Non-pigmented ciliary epithelial cell (primary cell): Measurements from ENCODE around the gene HELZ.
"Not testable (repeated sequence)": the region's sequence is repeated elsewhere in the genome, so short reads cannot be mapped to it uniquely, and the experiment has no call there.

Source experiments
- DNase-seq: peaks from one replicate; pipeline ENCODE4 v3.0.0-alpha.2; 2010; ENCODE audit warnings: low read depth

Gene HELZ

DNA sequence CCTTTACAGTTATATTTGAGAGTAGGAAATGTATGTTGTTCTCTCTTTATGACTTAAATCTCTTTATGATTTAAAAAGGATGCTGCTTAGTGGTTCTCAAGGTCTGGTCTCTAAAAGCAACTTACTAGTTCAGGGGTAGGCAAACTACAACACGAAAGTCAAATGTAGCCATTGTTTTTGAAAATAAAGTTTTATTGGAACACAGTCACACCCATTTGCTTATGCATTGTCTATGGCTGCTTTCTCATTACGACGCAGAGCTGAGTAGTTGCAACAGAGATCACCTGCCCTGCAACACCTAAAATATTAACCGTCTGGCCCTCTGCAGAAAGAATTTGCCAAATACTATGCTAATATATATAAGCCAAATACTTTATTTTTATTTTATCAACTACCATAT is 58.2 kb downstream of the HELZ start:
- no peak for DNase-seq

DNA sequence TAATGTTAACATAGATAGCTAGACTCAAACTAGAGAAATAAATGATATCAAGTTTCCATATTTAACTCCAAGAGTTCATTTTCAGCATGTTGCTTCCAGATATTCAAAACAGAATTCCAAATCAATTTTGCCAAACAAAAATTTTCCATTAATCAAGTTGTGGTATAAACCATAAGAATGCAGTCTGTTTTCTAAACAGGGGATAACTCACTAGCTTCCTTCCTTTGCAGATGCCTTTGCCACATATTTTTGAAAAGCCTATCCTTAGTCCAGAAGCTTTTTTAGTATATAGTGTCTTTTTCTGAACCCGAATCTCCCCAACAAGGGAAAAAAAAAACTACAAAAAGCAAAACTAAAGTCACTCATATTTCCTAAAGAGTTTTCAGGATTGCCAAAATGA is 61.5 kb downstream of the HELZ start:
- no peak for DNase-seq

DNA sequence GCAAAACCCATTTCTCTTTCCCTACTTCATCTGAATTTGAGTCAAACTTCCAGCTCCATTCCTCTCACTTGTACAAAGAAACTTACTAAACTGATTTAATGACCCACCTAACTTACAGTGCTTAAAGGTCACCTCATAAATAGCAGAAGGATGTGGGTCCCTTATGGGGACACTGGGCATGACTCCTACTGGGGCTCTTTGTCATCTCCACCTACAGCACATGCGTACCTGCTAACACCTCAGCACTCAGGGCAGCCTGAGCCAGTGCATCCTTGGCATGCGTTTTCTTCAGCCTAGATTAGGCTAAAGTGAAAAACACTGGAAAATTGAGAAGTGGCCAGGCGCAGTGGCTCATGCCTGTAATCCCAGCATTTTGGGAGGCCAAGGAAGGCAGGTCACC is 63.2 kb downstream of the HELZ start:
- DNase-seq, result no peak

DNA sequence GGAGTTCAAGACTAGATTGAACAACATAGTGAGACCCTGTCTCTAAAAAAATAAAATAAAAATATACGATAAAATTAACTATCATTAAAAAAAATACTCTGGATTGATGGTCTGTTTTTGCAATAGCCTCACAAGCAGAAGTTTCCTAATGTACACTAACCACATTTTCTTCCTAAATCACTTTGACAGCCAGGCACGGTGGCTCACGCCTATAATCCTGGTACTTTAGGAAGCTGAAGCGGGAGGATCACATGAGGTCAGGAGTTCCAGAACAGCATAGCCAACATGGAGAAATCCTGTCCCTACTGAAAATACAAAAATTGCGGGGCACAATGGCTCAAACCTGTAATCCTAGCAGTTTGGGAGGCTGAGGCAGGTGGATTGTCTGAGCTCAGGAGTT is 64.7 kb downstream of the HELZ start:
- no peak for DNase-seq

DNA sequence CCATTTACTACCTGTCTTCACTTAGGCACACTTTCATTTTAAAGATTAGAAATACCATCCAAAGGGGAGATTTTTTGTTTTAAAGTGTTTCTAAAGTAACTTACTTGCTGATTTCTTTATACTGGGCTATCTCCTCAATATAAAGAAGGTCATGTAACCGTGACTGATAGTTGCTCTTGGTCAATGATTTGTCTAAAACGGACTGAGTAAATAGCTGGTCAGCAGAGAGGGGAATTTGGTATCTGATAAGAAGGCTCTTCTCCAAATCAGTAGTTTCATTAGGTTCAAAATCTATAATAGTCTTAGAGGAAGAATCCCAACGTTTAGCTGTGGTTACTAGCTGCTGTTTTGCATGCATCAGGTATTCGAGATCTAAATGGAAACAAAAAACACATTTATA is 66.4 kb downstream of the HELZ start:
- DNase-seq, result no peak

DNA sequence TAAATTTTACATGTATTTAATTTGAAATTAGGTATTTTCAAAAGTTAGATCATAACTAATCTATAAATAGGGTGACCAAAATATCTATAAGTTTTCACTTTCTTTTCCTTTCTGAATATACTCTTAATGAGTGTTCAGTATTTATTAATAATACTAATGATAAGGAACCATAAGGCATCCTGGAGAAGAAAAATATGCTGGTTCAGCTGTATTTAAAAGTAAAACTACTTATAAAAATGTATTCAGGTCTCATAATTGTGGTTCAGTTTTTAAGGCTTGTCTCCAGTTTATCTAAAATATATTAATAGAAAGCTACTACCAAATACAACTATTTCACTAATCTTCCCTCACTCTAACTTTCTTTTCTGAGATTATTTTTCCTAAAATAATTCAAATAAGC is 67.3 kb downstream of the HELZ start:
- DNase-seq, result no peak

DNA sequence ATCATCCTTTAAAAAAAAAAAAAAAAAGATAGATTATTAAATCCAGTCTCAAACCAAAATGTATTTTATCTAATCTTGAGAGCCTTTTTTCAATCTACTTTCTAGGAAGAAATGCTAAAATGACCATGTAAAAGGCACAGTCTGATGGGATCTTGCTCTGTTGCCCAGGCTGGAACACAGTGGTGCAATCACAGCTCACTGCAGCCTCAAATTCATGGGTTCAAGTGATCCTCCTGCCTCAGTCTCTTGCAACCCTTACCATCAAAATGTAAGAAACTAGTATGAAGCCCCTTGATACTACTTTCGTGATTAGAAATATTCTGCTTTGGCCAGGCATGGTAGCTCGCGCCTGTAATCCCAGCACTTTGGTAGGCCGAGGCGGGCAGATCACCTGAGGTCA is 70.8 kb downstream of the HELZ start:
- DNase-seq, result no peak

DNA sequence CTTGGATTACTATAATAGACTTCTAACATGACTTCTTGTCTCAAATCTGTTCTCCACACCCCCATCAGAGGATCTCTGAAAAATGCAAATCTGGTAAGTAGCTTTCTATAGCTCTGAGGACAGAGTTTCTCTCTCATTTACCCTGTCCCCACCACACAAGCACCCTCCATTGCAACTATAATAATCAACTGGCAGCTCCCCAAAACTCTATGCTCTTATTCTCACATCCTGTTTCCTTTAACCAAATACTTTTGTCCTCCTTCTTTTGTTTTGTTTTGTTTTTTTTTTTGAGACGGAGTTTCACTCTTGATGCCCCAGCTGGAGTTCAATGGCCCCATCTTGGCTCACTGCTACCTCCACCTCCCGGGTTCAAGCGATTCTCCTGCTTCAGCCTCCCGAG is 73.4 kb downstream of the HELZ start:
- DNase-seq, result no peak

DNA sequence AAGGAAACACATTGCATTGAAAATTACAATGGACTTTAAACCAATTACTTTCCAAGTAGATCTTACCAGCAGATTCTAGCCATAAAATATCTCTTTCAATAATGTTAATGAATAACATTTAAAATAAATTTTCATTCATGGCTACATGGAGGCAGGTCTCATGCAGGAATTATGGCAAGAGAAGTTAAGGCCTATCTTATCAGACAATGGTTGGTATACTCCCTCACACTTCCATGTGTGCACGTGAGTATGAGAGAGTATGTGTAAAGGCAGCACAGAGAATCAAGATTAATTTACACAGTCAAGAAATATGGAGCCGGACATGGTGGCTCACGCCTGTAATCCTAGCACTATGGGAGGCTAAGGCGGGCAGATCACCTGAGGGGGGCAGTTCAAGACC is 76.5 kb downstream of the HELZ start:
- DNase-seq, result no peak

DNA sequence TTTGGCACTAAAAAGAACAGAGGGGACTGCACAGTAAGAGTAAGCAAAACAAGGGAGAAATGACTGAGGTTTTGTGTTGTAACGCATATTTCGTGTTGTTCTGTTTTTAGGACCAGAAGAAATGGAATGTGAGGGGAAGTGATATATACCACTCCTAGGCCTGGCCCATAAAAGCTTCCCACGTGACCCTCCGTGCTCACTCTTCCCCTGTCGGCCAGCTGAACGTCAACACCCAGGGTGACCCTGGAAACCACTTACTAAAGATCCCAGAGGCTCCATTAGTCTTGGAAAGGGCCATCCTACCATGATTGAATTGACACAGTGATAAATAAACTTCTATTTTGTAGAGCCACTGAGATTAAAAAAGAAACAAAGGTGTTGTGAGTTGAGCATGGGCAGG is 79.8 kb downstream of the HELZ start:
- no peak for DNase-seq

DNA sequence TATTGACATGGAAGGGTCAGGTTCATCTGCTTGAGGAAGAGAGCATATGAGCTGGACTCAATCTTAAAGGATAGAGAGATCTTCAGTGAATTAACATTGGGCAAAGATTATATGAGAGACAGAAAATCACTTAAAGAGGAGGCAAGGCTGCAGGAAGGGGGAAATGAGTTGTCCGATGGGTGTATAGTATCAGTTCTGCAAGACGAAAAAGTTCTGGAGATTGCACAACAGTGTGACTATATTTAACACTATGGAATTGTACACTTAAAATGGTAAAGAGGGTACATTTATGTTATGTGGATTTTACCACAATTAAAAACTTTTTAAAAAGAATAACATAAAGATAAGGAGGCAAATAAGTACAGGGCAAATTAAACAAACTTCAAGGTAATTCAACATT is 80.7 kb downstream of the HELZ start:
- DNase-seq, result no peak

DNA sequence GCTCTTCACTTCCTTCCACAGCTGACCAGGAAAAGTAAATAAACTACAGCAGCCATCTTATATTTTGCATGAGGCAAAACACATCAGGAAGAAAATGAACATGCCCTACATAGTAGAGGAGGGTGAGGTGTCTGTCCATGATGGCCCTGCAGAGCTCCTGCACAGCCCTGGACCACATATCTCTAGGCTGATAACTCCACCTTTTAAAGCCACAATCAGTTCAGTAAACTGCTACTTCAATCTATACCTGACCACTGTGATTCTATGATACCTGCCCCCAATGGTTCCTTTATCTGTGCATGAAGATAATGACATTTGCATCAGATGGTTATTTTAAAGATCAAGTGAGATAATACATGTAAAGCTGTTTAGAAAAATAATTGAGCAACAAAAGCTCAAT is 82.2 kb downstream of the HELZ start:
- no peak for DNase-seq

DNA sequence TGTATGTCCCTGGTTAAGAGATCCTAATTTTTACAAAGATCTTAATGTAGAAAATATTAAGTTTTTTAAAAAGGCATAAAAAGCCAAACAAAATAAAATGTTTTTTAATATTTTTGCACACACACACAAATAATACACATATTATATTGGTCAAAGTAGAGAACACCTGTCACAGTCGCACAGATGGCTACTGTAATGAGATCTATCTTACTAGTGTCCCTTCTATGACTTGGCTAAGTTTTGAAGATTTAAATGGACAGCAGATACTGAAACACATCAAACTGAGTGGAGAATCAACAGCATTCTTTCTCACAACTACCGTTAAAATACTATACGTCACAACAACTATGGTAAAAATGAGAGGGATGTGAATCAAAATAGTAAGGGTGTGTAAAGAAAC is 83.4 kb downstream of the HELZ start:
- DNase-seq, result no peak

DNA sequence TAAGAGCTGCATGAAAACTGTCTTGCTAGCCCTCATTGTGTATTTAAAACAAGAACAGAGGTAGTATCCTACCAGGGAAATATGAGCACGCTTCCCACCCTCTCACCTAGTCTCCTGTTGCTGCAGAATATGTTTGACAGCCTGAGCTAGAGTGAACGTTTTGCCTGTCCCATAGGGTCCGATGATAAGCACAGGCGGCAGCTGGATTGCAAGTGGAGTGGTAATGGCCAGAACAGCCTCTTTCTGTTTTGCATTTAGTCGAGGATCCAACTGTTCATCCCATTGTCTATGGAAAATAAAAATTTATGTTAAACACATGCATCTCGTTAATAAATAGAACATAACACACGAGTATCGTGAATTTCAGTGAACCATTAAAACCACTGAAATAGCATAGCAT is 84.2 kb downstream of the HELZ start:
- DNase-seq, result no peak

DNA sequence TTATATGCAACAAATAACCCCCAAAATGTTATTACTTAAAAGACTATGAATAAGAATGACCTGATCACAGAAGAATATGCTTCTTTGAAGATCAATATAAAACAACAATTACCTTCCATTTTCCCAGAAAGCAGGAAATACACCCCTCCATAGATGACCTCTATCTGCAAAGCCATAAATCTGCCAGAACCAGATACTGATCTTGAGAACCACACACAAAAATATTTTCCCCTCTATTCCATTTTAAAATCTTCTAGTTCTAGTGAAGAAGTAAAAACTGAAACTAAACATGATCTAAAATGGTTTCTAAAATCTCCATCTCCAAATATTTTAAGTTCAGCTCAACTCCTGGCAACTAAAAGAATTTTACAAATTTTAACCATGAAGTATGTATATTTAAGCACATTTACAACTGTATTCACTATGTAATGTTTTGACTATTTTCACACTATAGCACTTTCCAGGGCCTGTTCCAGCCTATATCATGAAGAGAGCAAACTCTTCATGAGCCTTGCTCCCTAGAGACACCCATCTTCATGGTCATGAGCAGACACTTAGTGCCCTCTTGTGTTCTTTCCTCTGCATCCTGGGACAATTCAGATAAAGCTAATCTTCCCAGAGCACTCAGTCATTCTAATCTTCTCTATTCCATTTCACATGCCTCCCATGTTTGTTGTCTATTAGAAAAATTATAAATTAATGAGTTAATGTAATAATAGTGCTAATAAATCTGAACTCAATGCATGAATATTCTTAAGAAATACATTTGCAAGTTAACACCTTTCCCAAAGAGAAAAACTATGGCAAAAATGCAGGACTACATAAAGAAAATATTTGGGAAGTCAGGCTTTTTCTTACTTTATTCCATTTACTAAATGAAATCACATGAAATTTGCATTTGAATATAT is 87.0 kb downstream of the HELZ start:
- no peak for DNase-seq

DNA sequence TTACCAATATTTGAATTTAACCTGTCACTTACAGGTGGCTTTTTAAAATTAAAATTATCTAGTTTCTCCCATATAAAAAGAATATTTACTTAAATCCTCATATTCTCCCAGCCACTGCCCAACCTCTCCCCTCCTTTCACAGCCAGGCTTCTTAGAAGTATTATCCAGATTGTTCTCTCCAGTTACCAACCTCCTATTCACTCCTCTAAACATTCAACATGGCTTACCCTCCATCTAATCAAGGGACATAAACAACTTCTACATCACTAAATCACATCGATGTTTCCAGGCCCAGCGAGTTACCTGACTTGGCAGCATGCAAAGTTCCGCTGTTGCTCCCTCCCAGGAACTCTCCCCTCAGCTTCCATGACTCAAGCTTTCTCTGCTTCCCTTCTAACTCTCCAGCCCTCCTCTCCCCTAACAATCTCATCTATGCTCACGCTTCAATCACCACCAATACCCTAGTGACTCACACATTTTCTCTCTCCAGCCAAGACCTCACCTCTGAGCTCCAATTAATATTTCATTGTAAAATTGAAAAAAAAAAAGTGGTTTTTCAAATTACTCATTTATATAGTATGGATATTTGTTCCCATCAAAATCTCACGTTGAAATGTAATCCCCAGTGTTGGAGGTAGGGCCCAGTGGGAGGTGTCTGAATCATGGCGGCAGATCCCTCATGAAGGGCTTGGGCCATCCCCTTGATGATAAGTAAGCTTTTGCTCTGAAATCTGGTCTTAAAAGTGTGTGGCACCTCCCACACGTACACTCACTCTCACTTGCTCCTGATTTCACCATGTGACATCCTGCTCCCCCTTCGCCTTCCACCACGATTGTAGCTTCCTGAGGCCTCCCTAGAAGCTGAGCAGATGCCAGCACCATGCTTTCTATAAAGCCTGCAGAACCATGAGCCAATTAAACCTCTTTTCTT is 88.5 kb downstream of the HELZ start:
- peak; percentile 53 for DNase-seq

DNA sequence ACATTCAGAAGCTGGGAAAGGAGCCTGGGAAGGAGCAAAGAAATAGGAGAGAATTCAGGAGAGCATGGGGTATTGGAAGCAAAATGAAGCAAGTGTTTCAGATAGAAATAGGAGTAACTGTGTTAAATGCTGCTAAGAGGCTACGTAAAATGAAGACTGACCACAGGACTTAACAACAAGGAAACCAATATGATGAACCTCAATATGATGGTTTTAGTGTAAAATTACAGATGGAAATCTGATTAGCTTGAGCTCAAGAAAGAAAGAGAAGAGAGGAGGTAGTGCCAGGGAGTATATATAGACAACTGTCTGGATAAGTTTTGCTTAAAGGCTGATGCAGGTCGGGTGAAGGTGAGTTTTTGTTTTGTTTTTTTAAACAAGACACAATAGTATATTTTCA is 92.2 kb downstream of the HELZ start:
- no peak for DNase-seq

DNA sequence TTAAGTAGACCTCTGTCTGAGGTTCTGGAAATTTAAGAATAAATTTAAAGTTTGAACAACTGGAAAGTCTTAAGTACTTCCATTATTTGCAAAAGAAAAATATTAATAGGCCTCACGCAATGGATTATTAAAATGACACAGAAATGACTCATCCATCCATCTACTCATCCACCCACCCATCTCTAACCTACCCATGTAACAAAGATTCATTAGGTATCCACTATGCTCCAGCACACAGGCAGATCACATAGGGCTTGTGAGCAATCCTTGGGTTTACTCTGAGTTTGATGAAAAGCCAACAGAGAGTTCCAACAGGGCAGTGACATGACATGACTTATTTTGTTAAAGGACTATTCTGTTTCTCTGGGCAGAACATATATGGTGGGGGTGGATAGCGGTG is 93.3 kb downstream of the HELZ start:
- peak; percentile 62 for DNase-seq

DNA sequence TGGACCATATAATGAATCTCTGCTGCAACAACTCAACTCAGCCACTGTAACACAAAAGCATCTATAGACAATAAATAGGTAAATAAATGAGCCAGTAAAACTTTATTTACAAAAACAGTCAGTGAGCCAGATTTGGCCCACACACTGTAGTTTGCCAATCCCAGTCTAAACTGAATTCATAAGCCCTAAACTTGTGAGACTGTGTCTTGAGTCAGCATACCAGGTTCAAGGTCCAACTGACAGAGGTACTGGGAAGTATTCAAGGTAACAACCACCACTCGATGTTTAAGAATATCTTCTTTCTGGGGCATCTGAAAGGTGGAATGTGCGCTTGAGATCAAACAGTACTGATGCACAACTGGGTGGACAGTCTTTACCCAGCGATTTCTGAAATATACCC is 94.2 kb downstream of the HELZ start:
- no peak for DNase-seq

DNA sequence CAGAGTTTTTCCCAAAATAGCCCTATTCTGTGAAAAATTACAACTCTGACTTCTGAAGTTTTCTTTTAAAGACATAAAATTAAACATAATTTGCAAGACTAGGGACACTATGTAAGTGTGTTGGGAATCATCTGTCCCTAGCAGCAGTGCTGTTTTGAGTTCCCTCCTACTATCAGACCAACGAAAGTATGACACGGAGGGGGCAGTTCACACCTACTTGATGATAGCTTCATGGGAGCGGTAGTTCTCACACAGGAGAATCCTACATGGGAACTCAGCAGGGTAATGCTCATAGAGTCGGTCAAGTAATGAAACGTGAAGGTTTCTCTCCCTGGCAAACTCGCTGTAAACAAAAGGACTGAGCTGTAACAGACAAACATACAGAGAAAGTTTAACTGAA is 96.6 kb downstream of the HELZ start:
- DNase-seq, result no peak

DNA sequence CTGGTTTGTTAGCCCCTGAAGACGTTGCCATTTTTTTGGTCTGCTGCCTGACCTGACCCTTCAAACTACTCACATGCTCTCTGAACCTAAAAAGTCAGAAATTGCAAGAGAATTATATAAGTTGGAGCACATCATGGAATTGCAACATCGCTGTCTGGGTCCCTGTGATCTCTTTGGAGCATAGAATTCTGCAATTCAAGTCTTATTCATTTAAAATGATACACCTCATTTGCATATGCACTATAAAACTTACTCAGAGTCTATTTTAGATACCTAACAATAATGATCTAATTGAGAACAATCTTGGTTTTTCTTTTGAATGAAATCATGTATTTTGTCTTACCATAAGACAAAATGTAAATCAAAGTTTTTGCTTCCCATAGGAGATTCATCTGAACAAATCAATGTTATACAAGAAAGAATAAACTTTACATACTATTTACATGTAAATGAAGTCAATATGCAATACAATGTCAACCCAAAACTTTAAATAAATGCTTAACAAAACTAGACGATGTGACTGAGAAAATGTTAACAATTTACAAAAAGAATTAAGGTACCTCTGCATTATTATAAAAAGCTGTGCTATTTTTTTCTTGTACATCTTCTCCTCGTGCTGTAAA is 99.7 kb downstream of the HELZ start:
- no peak for DNase-seq

DNA sequence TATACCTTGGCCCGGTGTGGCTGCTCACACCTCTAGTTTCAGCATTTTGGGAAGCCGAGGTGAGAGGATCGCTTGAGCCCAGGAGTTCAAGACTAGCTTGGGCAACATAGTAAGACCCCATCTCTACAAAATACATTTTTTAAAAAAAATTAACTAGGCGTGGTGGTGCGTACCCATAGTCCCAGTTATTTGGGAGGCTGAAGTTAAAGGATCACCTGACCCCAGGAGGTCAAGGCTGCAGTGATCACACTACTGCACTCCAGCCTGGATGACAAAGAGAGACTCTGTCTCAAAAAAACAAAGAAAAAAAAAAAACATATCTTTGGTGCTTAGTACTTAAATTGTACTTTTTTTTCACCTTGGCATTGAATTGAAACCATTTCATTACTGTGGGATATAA is 101.7 kb downstream of the HELZ start:
- no peak for DNase-seq

DNA sequence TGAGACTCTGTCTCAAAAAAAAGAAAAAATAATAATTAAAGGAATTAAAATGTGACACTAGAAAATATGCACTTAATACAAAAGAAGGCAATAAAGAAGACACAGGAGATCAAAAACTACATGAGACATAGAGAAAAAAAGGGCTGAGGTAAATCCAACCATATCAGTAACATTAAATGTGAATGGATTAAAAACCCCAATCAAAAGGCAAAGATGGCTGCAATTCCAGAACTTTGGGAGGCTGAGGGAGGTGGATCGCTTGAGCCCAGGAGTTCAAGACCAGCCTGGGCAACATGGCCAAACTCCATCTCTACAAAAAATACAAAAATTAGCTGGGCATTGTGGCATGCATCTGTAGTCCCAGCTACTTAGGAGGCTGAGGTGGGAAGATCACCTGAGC is 103.0 kb downstream of the HELZ start:
- DNase-seq, result not testable (repeated sequence)
